HG02884 (cell line): ENCODE results near the gene NLK.
"Not testable (repeated sequence)": the region's sequence is repeated elsewhere in the genome, so short reads cannot be mapped to it uniquely, and the experiment has no call there.

Experiments used
- ATAC-seq: cut with Tn5 transposase; IDR thresholded peaks from one replicate; pipeline ENCODE4 v1.9.1; 2021; ENCODE audit warnings: mild to moderate bottlenecking, moderate library complexity; ENCODE audit not compliant: unreplicated experiment

Gene NLK

GRCh38 chr17:28071891-28072606 lies 29.6 kb downstream of the NLK start:
- no peak for ATAC-seq

DNA sequence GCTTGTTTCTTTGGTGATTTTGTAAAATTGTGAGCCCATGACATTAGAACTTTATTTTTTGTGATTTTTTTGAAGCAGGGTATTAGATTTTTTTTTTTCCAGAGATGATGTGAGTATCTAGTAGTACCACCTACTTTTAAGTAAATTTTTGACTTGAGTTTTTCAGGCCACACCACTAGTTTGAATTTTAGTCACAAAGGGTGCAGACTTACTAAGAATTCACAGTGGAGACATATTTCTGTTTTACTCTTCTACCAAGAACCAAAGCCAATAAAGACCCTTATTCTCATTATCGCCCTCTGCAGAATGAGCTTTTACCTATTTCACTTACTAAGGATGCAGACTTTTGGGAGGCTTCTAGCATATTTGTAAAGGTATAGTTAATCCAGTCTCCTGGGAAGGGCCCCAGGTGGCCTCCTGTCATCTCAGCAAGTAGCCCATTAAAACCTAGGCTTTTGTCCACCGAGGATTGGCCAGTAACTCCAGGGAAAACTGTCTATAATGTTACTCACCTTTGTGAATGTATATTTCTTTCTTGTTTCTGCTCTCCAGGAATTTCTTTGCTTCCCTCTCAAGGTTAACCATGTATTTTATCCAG lies 30.6 kb downstream of the NLK start:
- ATAC-seq, result no peak

- ATAC-seq, result no peak
Measured at GRCh38 chr17:28074010-28074409, 31.5 kb downstream of the NLK start.

DNA sequence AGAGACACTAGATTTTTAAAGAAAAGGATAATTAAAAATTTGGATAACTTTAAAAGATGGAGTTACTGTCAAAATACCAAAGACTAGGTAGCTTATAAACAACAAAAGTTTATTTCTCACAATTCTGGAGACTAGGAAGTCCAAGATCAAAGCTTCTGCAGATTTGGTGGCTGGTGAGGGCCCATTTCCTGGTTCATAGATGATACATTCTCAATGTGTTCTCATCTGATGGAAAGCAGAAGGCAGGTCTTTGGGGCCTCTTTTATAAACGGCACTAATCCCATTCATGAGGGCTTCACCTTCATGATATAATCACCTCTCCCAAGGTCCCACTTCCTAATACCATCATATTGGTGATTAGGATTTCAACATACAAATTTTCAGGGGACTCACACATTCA lies 33.7 kb downstream of the NLK start:
- ATAC-seq, result no peak

- not testable (repeated sequence) for ATAC-seq
Measured at GRCh38 chr17:28077140-28077539, 34.7 kb downstream of the NLK start.

- no peak for ATAC-seq
Measured at GRCh38 chr17:28078341-28079229, 36.1 kb downstream of the NLK start.

GRCh38 chr17:28081467-28081866 lies 39.0 kb downstream of the NLK start:
- ATAC-seq, result no peak

- no peak for ATAC-seq
Measured at GRCh38 chr17:28085766-28086165, 43.3 kb downstream of the NLK start.

- ATAC-seq, result no peak
Measured at GRCh38 chr17:28086519-28086918, 44.0 kb downstream of the NLK start.

DNA sequence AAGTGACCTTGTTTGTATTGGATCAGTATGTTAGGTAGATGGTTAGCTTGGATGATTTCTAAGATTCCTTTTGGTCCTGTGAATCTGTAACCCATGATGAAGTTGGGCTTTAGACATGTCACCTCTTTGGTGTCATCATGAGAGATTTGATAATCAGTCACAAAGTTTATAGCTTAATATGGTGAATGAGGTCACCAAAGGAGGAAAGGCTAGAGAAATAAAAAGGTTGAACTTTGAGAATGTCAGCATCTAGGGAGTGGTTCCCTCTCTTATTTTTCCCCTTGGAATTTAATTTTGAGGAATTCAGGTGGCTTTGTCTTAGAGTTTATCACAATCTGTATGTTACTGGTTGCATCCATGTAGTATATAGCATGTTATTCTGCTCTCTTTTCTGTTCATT lies 45.3 kb downstream of the NLK start:
- ATAC-seq, result no peak

DNA sequence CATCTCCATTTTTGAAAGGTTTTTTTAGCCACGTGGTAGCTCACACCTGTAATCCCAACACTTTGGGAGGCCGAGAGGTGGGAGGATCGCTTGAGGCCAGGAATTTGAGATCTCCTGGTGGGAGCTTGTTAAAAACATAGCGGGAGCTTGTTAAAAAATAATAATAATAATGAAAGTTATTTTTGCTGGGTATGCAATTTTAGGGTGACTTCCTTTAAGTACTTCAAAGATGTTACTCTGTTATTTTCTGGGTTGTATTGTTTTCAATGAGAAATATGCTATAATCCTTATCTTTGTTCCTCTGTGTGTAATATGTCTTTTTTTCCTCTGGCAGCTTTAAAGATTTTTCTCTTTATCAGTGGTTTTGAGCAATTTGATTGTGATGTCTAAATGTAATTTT lies 48.1 kb downstream of the NLK start:
- ATAC-seq, result no peak

DNA sequence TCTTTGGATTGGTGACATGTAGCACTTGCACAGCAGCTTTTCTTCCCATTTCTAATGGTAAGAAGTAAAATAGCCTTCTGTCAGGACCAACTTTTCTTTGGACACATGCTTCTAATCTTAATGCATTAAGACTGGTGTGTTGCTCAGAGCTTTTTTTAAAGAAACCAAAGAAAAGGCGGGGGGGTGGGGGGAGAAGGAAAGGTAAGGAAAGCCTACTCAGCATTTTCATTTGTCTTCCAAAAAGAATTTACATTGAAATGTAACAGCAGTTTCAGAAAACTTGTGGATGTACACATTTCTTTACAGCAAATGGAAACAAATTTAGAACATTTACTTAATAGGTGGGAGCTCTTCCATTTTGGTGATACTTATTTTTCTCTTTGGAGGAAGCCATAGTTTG lies 49.6 kb downstream of the NLK start:
- ATAC-seq, result no peak

DNA sequence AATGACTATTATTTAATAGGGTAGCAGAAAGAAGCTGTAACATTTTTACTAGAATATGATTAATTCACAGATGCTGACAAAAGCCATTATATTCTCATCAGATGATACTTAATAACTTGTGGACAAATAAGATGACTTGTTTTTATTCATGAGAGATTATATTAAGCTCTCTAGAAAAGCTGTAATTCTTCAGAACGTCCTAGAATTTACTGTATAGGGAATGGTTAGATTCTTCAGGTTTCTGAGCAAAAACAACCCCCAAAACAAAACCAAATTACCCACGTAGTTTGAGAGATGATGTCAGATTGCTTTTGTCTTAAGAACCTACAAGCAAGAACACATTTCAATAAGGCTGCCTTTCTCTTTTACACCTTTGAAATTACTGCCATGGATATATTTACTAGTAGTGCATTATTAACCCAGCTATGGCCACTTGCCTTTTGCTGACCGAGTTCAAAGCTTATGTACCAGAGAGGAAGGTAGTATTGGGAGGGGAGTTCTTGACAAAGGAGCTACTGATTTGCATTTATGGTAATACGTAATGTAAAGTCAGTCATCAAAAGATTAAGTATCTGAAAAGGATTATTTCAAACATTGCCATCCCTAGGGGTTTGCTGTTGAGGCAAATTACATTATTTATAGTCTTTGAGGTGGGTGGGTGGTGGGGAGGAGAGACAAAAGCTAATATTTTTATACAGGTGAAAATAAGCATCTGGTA lies 51.7 kb downstream of the NLK start:
- no peak for ATAC-seq

DNA sequence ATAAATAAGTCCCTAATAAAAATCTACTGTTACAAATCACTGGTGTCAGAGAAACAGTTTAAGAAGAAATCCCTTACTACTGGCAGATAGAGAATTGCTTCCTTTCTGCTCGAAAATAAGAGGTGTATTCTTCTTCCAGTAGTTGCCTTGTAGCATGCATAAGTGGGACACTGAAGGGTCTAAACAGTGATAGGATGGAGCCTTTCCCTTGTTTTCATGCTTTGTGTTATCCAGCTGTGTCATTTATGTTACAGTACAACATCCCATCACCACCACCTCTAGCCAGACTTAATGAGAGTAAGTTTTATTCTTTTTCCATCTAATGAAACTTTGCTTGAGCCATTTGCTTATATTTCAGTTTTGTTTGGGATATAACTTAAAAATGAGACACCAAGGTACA lies 54.3 kb downstream of the NLK start:
- no peak for ATAC-seq

GRCh38 chr17:28097254-28097653 lies 54.8 kb downstream of the NLK start:
- no peak for ATAC-seq

DNA sequence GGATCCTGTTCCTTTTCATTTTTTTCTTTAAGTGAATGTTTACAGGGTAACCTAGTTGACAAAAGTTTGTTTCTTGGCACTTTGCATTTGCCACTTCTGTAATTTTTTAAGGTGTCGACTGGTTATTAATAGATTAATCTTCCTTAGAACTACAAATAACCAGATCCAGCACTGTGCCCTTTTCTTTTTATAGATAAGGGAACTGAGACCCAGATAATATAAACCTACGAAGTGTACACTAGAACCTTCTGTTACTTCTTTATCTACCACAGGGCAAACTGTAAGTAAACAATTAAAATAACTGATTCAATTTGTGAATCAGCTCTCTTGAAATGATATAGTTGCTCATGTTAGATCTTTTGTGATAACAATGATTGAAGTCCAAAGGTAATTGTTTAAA lies 55.4 kb downstream of the NLK start:
- no peak for ATAC-seq

GRCh38 chr17:28098591-28098990 lies 56.1 kb downstream of the NLK start:
- ATAC-seq, result not testable (repeated sequence)

DNA sequence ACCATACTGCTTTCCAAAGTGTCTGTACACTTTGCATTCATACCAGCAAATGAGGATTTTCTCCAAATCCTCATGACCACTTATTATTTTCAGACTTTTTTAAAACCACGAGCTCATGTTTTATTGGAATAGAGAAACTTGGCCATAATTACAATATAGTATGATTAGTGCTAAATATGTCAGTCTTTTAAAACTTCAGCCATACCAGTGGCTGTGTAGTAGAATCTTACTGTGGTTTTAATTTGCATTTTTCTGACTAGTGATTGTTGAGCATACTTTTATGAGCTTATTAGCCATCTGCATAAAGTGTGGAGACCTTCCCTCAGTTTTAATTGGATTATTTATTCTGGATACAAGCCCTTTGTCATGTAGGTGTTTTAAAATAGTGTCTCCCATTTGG lies 57.8 kb downstream of the NLK start:
- ATAC-seq, result no peak

DNA sequence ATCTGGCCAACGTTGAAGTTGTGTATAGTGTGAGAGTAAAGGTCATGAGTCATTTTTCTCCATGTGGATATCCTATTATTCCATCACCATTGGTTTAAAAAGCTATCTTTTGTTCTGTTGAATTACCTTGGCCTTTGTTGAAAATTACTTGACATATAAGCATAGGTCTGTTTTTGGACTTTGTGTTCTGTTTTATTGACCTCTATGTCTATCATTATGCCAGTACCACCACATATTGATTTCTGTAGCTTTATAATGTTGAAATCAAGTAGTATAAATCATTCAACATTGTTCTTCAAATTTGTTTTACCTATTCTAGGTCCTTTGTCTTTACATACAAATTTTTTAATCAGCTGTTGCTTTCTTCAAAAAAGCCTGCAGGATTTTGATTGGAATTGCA lies 58.5 kb downstream of the NLK start:
- ATAC-seq, result no peak

DNA sequence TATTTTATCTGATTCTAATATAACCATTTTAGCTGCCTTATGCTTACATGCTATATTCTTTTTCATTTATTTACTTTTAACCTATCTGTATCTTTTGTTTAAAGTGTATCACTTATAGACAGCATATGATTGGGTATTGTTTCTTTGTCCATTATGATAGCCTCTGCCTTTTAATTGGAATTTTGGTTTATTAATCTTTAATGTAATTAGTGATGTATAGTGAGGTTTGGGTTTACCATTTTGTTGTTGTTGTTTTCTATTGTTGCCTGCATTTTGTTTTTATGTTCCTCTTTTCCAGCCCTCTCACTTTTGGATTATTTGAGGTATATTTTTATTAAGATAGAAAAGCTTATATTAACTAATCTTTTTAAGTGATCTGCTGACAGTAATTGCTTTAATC lies 59.4 kb downstream of the NLK start:
- ATAC-seq, result no peak

DNA sequence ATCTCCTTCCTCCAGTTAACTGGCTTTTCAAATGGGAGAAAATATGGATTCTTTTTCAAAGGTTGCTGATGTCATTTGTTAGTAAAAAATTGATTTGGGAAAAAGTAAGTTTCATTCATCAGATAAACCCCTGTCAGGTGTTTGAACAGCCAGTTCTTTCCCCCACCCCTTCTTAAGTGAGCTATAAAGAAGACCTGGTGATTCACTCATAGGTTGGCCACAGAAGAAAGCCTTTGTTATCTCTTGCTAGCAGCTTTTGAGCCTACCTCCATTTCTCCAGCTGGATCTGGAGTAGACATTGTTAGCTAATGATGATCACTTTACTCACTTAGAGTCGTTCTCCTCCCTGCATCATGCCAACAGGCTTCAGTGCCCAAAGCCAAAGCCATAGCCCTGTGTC lies 63.0 kb downstream of the NLK start:
- no peak for ATAC-seq
